Fibroblast of mammary gland (primary cell): ENCODE results near the gene ANHX.

Experiments
- DNase-seq: peaks from one replicate; pipeline ENCODE4 v3.0.0-alpha.2; 2010; ENCODE audit warnings: low read depth
- H3K4me3 ChIP-seq: 2 replicates; pipeline ENCODE4 v1.5.1; 2011; ENCODE audit warnings: low read depth, mild to moderate bottlenecking, low read length, moderate library complexity; ENCODE audit not compliant: control insufficient read depth
- TF ChIP-seq, protein P1 (sequence below): conservative IDR thresholded peaks from 2 replicates; pipeline ENCODE4 v1.5.1; 2011; ENCODE audit warnings: low read depth, low read length, inconsistent platforms; ENCODE audit not compliant: control insufficient read depth, insufficient read depth

The ANHX gene

GRCh38 chr12:133225527-133225926 is 10.2 kb downstream of the ANHX start:
- H3K4me3 ChIP-seq = no peak overlapping the region
- TF ChIP-seq, protein P1, sequence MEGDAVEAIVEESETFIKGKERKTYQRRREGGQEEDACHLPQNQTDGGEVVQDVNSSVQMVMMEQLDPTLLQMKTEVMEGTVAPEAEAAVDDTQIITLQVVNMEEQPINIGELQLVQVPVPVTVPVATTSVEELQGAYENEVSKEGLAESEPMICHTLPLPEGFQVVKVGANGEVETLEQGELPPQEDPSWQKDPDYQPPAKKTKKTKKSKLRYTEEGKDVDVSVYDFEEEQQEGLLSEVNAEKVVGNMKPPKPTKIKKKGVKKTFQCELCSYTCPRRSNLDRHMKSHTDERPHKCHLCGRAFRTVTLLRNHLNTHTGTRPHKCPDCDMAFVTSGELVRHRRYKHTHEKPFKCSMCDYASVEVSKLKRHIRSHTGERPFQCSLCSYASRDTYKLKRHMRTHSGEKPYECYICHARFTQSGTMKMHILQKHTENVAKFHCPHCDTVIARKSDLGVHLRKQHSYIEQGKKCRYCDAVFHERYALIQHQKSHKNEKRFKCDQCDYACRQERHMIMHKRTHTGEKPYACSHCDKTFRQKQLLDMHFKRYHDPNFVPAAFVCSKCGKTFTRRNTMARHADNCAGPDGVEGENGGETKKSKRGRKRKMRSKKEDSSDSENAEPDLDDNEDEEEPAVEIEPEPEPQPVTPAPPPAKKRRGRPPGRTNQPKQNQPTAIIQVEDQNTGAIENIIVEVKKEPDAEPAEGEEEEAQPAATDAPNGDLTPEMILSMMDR = no peak
- DNase-seq = no peak

GRCh38 chr12:133222211-133222610 is 13.5 kb downstream of the ANHX start:
- TF ChIP-seq, protein P1 = no peak
- H3K4me3 ChIP-seq = no peak overlapping the region
- DNase-seq = no peak

GRCh38 chr12:133221241-133221640 is 14.4 kb downstream of the ANHX start:
- no peak for DNase-seq
- TF ChIP-seq, protein P1 = no peak
- no peak overlapping the region for H3K4me3 ChIP-seq

DNA sequence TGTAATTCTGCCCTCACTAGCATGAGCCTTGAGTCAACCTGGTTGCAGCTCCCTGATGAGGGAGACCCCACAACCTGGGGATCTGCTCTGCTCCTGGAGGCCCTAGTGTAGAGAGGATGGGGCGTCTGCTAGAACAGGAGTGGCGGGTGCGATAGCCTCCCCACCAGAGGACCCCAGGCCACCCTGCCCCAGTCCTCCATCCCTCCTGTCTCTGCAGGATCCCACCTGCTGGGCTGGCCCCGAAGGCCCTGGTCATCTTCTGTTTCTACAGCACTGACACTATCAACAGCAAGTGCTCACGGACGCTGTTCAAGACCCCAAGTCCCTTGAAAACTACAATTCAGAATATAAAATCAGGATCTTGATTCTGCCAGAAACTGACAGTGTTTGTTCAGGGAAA is 15.2 kb downstream of the ANHX start:
- DNase-seq = no peak
- H3K4me3 ChIP-seq = no peak overlapping the region
- TF ChIP-seq, protein P1 = no peak

- H3K4me3 ChIP-seq = no peak overlapping the region
- DNase-seq = no peak
- TF ChIP-seq, protein P1 = no peak
These were observed 18.5 kb downstream of the ANHX start for GRCh38 chr12:133217219-133217618.

DNA sequence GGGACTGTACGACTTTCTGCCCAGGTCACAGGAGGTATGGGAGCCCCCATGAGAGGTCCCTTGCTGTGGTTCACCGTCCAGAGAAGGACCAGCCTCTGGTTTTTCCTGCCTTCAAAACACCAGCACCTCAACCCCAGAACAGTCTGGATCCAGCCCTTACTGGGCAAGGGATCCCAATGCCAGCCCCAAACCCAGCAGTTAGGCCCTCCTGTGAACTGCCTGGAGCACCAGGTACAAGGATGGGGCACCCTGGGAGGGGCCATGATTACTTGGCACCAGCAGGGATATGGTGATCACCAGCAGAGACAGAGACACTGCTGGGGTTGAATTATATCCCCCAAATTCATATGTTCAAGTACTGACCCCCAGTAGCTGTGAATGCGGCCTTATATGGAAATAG is 20.0 kb downstream of the ANHX start:
- no peak for DNase-seq
- H3K4me3 ChIP-seq = no peak overlapping the region
- TF ChIP-seq, protein P1 = no peak

DNA sequence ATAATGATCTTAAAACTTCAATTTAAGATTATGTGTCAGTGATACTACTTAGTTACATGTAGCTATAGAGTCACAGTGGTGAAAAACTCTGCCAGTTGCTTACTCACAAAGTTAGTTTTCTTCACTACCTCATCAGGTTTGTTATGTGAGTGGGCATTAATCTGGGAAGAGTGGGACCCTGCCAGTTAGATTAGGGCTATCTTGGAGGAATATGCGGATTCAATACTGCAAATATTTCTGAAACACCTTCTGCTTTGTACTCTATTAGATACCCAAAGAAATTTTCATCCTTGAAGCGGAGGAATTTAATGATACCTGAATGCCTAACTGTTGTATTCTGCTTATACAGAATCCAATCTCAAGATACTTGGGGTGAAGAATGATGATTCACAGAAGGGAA is 29.3 kb downstream of the ANHX start:
- TF ChIP-seq, protein P1 = no peak
- H3K4me3 ChIP-seq = no peak overlapping the region
- no peak for DNase-seq
